Sigmoid colon (tissue), 7 donors: ENCODE results near the gene MST1. TPM values are rescaled to one million over a fixed set of nuclear protein-coding genes. Genes with fewer than 3 reads are reported as not detected.

Experiments used
- DNase-seq: peaks from one replicate; pipeline ENCODE4 v3.0.0-alpha.2; 2019
- H3K27ac ChIP-seq, 4 donors: fragments of 200-600 bp; sonication (generic); one replicate each; pipeline ENCODE4 v1.5.1; 2016 to 2019; ENCODE audit warnings: mild to moderate bottlenecking in 1 of 4
- H3K27me3 ChIP-seq, 3 donors: fragments of 200-600 bp; sonication (generic); one replicate each; pipeline ENCODE4 v1.5.1; 2019; ENCODE audit warnings: mild to moderate bottlenecking in 1 of 3
- H3K36me3 ChIP-seq, 4 donors: fragments of 200-600 bp; sonication (generic); one replicate each; pipeline ENCODE4 v1.5.1; 2016 to 2019
- H3K4me1 ChIP-seq, 4 donors: fragments of 200-600 bp; sonication (generic); one replicate each; pipeline ENCODE4 v1.5.1; 2017 to 2019
- H3K4me3 ChIP-seq, 4 donors: fragments of 200-600 bp; sonication (generic); one replicate each; pipeline ENCODE4 v1.5.1; 2017 to 2019; ENCODE audit warnings: mild to moderate bottlenecking in 2 of 4, moderate library complexity in 1 of 4
- H3K9me3 ChIP-seq, 4 donors: fragments of 200-600 bp in 3 of 4; sonication (generic) in 3 of 4; one replicate each; pipeline versions ENCODE4 v1.5.1 to v1.6.1; 2013 to 2019
- EP300 ChIP-seq, 4 donors: sonication (generic); formaldehyde crosslinking; IDR thresholded peaks; one replicate each; pipeline ENCODE4 v1.6.1; 2017; ENCODE audit warnings: antibody characterized with exemption in 4 of 4
- POLR2A ChIP-seq, 2 donors: fragments of 450-650 bp; IDR thresholded peaks; one replicate each; pipeline ENCODE4 v1.6.1; 2016; ENCODE audit warnings: antibody characterized with exemption in 2 of 2, mild to moderate bottlenecking in 2 of 2, moderate library complexity in 2 of 2
- POLR2AphosphoS5 ChIP-seq, 4 donors: sonication (generic); formaldehyde crosslinking; IDR thresholded peaks; one replicate each; pipeline ENCODE4 v1.6.1; 2017; ENCODE audit warnings: antibody characterized with exemption in 4 of 4
- WGBS, 2 donors: extraction: QIAGEN DNeasy Blood & Tissue Kit; methylation state at CpG; one replicate each; pipeline ENCODE4 v1.1.7; 2013; 5-methylcytosine and 5-hydroxymethylcytosine counted together
- intact Hi-C: fragments of 100-400 bp; cut with DNase I; formaldehyde crosslinking; loops from one replicate; pipeline ENCODE4 v1.15.1; 2023
- polyA plus RNA-seq, 3 donors: library from polyadenylated mRNA; stranded (reverse); fragments of 200-250 nt; gene quantifications; one replicate each; pipeline ENCODE4 v1.2.3, GENCODE V29; 2013
- total RNA-seq, 4 donors: library from RNA; depleted of rRNA; stranded (reverse); fragments of >200 nt; gene quantifications; one replicate each; pipeline ENCODE4 v1.1.0, GENCODE V29; 2016
- TF ChIP-seq, protein P1 (sequence below), 4 experiments: fragments of 450-650 bp in 3 of 4; fragments of 200-600 bp in 1 of 4; IDR thresholded peaks; one replicate each; pipeline ENCODE4 v1.5.1; 2016 to 2019; ENCODE audit warnings: antibody characterized with exemption in 4 of 4, mild to moderate bottlenecking in 3 of 4, moderate library complexity in 2 of 4
- donor health status: healthy with polysubstance abuse.
- donor health status: Bipolar disorder and iron deficiency.
- donor health status: healthy.

The MST1 gene
- total and polyA plus RNA-seq, 7 donors, result 3.0 to 18.1 (median 7.7) TPM; not detected in 1

- Histone ChIP-seq H3K27me3 (no peaks in the 10 kb centered on the region), H3K9me3 (no peaks in the 10 kb centered on the region), H3K4me1 (no peaks in the 10 kb centered on the region), H3K4me3 (no peak overlapping the region), H3K36me3 (no peaks in the 10 kb centered on the region), H3K27ac (no peak overlapping the region)
- TF ChIP-seq EP300 (IDR thresholded peaks at IDR 0.05), result no peak
- no peak for TF ChIP-seq POLR2A (IDR thresholded peaks at IDR 0.05)
- TF ChIP-seq, protein P1, sequence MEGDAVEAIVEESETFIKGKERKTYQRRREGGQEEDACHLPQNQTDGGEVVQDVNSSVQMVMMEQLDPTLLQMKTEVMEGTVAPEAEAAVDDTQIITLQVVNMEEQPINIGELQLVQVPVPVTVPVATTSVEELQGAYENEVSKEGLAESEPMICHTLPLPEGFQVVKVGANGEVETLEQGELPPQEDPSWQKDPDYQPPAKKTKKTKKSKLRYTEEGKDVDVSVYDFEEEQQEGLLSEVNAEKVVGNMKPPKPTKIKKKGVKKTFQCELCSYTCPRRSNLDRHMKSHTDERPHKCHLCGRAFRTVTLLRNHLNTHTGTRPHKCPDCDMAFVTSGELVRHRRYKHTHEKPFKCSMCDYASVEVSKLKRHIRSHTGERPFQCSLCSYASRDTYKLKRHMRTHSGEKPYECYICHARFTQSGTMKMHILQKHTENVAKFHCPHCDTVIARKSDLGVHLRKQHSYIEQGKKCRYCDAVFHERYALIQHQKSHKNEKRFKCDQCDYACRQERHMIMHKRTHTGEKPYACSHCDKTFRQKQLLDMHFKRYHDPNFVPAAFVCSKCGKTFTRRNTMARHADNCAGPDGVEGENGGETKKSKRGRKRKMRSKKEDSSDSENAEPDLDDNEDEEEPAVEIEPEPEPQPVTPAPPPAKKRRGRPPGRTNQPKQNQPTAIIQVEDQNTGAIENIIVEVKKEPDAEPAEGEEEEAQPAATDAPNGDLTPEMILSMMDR (IDR thresholded peaks at IDR 0.05), result no peak
- WGBS, 2 donors, result 84 to 86% methylated on average over 21 of the region's 21 CpGs
- intact Hi-C loops, result no loop called here
- no peak for DNase-seq
Measured at GRCh38 chr3:49652903-49653415, 36.3 kb downstream of the MST1 start.

GRCh38 chr3:49652218-49652902 lies 36.9 kb downstream of the MST1 start:
- no peaks in the 10 kb centered on the region for H3K27me3 ChIP-seq
- no peak for DNase-seq
- TF ChIP-seq POLR2AphosphoS5 (IDR thresholded peaks at IDR 0.05), result no peak
- no peak for TF ChIP-seq POLR2A (IDR thresholded peaks at IDR 0.05)
- TF ChIP-seq, protein P1 (IDR thresholded peaks at IDR 0.05), result no peak
- TF ChIP-seq EP300 (IDR thresholded peaks at IDR 0.05), result no peak
- H3K36me3 ChIP-seq, result no peaks in the 10 kb centered on the region
- H3K27ac ChIP-seq, result no peak overlapping the region
- WGBS, 2 donors, result 89 to 90% methylated on average over 36 of the region's 36 CpGs
- no peaks in the 10 kb centered on the region for H3K9me3 ChIP-seq
- H3K4me1 ChIP-seq, result no peaks in the 10 kb centered on the region
- H3K4me3 ChIP-seq, result no peak overlapping the region
- intact Hi-C loops, result no loop called here

DNA sequence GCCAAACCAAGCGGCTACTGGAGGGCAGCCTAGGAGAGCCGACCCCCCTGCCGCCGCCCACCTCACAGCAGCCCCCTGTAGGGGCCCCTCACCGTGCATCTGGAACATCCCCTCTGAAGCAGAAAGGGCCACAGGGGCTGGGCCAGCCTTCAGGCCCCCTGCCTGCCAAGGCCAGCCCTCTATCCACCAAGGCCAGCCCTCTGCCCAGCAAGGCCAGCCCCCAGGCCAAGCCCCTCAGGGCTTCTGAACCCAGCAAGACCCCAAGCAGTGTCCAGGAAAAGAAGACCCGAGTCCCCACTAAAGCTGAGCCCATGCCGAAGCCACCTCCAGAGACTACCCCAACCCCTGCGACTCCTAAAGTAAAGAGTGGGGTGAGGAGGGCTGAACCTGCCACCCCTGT lies 38.6 kb downstream of the MST1 start:
- intact Hi-C loops, result no loop called here
- Histone ChIP-seq H3K27me3 (no peaks in the 10 kb centered on the region), H3K4me3 (no peak overlapping the region)

GRCh38 chr3:49650177-49650576 lies 39.1 kb downstream of the MST1 start:
- WGBS, 2 donors, result 61 to 77% methylated on average over 1 of the region's 1 CpG
- Histone ChIP-seq H3K27ac (no peak overlapping the region), H3K36me3 (no peaks in the 10 kb centered on the region), H3K4me3 (no peak overlapping the region), H3K9me3 (no peaks in the 10 kb centered on the region), H3K4me1 (no peaks in the 10 kb centered on the region), H3K27me3 (no peaks in the 10 kb centered on the region)
- DNase-seq, result no peak
- intact Hi-C loops, result no loop called here
- TF ChIP-seq, protein P1 (IDR thresholded peaks at IDR 0.05), result no peak
- TF ChIP-seq POLR2AphosphoS5 (IDR thresholded peaks at IDR 0.05), result no peak
- no peak for TF ChIP-seq EP300 (IDR thresholded peaks at IDR 0.05)
- TF ChIP-seq POLR2A (IDR thresholded peaks at IDR 0.05), result no peak

More for the DNA sequence above, 38.6 kb downstream of the MST1 start:
- Histone ChIP-seq H3K36me3 (no peaks in the 10 kb centered on the region), H3K27ac (no peak overlapping the region), H3K4me1 (no peaks in the 10 kb centered on the region), H3K9me3 (no peaks in the 10 kb centered on the region)
- TF ChIP-seq POLR2A (IDR thresholded peaks at IDR 0.05) (no peak), EP300 (IDR thresholded peaks at IDR 0.05) (no peak), POLR2AphosphoS5 (IDR thresholded peaks at IDR 0.05) (no peak)
- TF ChIP-seq, protein P1 (IDR thresholded peaks at IDR 0.05), result no peak
- no peak for DNase-seq
- 72 to 81% methylated on average over 8 of the region's 8 CpGs for WGBS, 2 donors
